Measurements from ENCODE around the gene CCNY. TPM values are rescaled to one million over a fixed set of nuclear protein-coding genes. Genes with fewer than 3 reads are reported as not detected.

The CCNY gene
- total and polyA plus RNA-seq, 2 of the 13 experiments (the other 11 are each of a cell fraction or from before 2014, with no cell fraction given) = 48.2 to 54.7 TPM

GRCh38 chr10:35462491-35462934 lies 126.2 kb downstream of the CCNY start (continued):
- no peak for TF ChIP-seq MYNN (CRISPR knock-in tag; IDR thresholded peaks at IDR 0.05; ENCODE audit: low read depth)
- TF ChIP-seq MTA1 (CRISPR knock-in tag; IDR thresholded peaks at IDR 0.05; ENCODE audit: borderline replicate concordance) = 0 out of 2 replicates have a peak, but pooled peaks have one; percentile 55
- peak; percentile 58; the same call in 1 of the 2 replicates for TF ChIP-seq ZMYM4 (CRISPR knock-in tag; IDR thresholded peaks at IDR 0.05)
- 0 out of 2 replicates have a peak, but pooled peaks have one; percentile 14 for TF ChIP-seq ELF1 (CRISPR knock-in tag; IDR thresholded peaks at IDR 0.05)
- peak; percentile 48; the same call in 1 of the 2 replicates for TF ChIP-seq TGIF2 (CRISPR knock-in tag; IDR thresholded peaks at IDR 0.05)
- no peak for TF ChIP-seq MXD1 (CRISPR knock-in tag; IDR thresholded peaks at IDR 0.05)
- no peak for TF ChIP-seq BCLAF1 (IDR thresholded peaks at IDR 0.05)
- TF ChIP-seq ZNF788 (CRISPR knock-in tag; IDR thresholded peaks at IDR 0.05; ENCODE audit: borderline replicate concordance) = peak; percentile 43; the same call in 1 of the 2 replicates
- no peak for TF ChIP-seq ZNF747 (CRISPR knock-in tag; IDR thresholded peaks at IDR 0.05; ENCODE audit: borderline replicate concordance)
- peak; percentile 69 for TF ChIP-seq POGZ (CRISPR knock-in tag; IDR thresholded peaks at IDR 0.05)
- TF ChIP-seq GTF2F1 (IDR thresholded peaks at IDR 0.05; ENCODE audit: low read length) = no peak
- TF ChIP-seq FOXP4 (CRISPR knock-in tag; IDR thresholded peaks at IDR 0.05) = 0 out of 2 replicates have a peak, but pooled peaks have one; percentile 19
- TF ChIP-seq ZNF12 (CRISPR knock-in tag; IDR thresholded peaks at IDR 0.05) = peak; percentile 55; the same call in 1 of the 2 replicates
- no peak for TF ChIP-seq ZNF564 (CRISPR knock-in tag; IDR thresholded peaks at IDR 0.05)
- TF ChIP-seq DMAP1 (CRISPR knock-in tag; IDR thresholded peaks at IDR 0.05) = no peak
- TF ChIP-seq ARNT2 (CRISPR knock-in tag; IDR thresholded peaks at IDR 0.05; ENCODE audit: low read depth) = no peak
- TF ChIP-seq PPARG (CRISPR knock-in tag; conservative IDR thresholded peaks at IDR 0.05) = no peak
- TF ChIP-seq RXRB (CRISPR knock-in tag; IDR thresholded peaks at IDR 0.05; ENCODE audit: borderline replicate concordance) = peak; percentile 95
- no peak for TF ChIP-seq NR1H2 (CRISPR knock-in tag; IDR thresholded peaks at IDR 0.05; ENCODE audit: borderline replicate concordance, low read depth)
- TF ChIP-seq ZSCAN29 (CRISPR knock-in tag; conservative IDR thresholded peaks at IDR 0.05) = no peak
- TF ChIP-seq ZBTB39 (CRISPR knock-in tag; IDR thresholded peaks at IDR 0.05) = no peak

Measured in HepG2 (cell line).